VCaP (cell line): ENCODE data around the gene LGR4.

Experiments used
- H3K27ac ChIP-seq: fragments of 450-650 bp; 2 replicates; pipeline ENCODE4 v1.5.1; 2017
- CTCF ChIP-seq: fragments of 450-650 bp; conservative IDR thresholded peaks from 2 replicates; pipeline ENCODE4 v1.5.1; 2017; ENCODE audit warnings: mild to moderate bottlenecking, moderate library complexity

Gene LGR4

GRCh38 chr11:27410272-27410671 lies 62.3 kb downstream of the LGR4 start:
- TF ChIP-seq CTCF: no peak
- no peak overlapping the region for H3K27ac ChIP-seq

GRCh38 chr11:27409742-27410141 lies 62.8 kb downstream of the LGR4 start:
- TF ChIP-seq CTCF: no peak
- no peak overlapping the region for H3K27ac ChIP-seq

GRCh38 chr11:27409049-27409448 lies 63.5 kb downstream of the LGR4 start:
- no peak for TF ChIP-seq CTCF
- H3K27ac ChIP-seq: no peak overlapping the region

- TF ChIP-seq CTCF: no peak
- no peak overlapping the region for H3K27ac ChIP-seq
These were observed 64.3 kb downstream of the LGR4 start for GRCh38 chr11:27408246-27408800.

GRCh38 chr11:27406498-27407354 lies 65.9 kb downstream of the LGR4 start:
- H3K27ac ChIP-seq: no peak overlapping the region
- no peak for TF ChIP-seq CTCF

GRCh38 chr11:27405134-27405533 lies 67.5 kb downstream of the LGR4 start:
- no peak for TF ChIP-seq CTCF

GRCh38 chr11:27404427-27404826 lies 68.2 kb downstream of the LGR4 start:
- no peak overlapping the region for H3K27ac ChIP-seq
- TF ChIP-seq CTCF: no peak

More at GRCh38 chr11:27405134-27405533, 67.5 kb downstream of the LGR4 start:
- no peak overlapping the region for H3K27ac ChIP-seq
